ENCODE data around the gene ACTN2.

Gene ACTN2

DNA sequence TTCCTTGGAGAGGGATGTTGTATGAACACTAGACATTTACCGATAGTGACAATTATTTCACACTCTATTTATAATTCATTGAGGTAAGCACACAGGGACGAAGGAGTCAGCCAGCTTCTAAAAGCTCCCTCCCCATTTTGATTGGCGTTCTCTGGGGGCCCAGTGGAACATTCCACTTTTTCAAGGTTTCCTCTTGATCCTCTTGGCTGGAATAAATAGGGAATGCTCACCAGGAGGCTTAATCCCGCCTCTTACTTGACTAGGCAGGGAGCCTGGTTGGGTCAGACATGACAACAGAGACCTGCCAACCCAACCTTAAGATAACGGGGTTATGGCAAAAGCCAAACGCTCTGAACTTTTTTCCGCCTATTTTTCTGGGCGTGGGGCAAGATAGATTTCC, 974 bp downstream of the ACTN2 start (continued):
- TF ChIP-seq CSDC2 (CRISPR knock-in tag; IDR thresholded peaks at IDR 0.05), result no peak
- no peak for TF ChIP-seq ZFP3 (CRISPR knock-in tag; IDR thresholded peaks at IDR 0.05)
- TF ChIP-seq ZNF565 (CRISPR knock-in tag; conservative IDR thresholded peaks at IDR 0.05; ENCODE audit: low read depth), result no peak
- no peak for TF ChIP-seq ZNF8 (CRISPR knock-in tag; IDR thresholded peaks at IDR 0.05)

DNA sequence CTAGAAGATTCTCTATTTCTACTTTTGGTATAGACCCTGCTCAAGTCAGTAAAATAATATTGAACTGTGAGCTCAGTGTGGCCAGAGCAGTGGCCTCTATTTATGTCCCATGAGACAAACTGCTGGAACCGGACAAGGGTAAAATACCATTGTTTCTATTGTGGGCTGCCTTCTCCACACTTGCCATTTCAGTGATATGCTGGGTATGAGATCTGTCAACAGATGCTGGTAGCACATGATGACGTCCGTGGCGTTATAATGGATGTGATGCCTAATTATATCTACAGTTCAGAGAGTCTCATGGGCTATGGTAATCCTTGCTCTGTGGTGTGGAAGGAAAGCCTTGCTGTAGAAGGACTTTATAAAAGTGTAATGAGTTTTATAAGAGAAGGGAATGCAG, 2.4 kb downstream of the ACTN2 start:
- no peak for ATAC-seq
- TF ChIP-seq, protein P1, sequence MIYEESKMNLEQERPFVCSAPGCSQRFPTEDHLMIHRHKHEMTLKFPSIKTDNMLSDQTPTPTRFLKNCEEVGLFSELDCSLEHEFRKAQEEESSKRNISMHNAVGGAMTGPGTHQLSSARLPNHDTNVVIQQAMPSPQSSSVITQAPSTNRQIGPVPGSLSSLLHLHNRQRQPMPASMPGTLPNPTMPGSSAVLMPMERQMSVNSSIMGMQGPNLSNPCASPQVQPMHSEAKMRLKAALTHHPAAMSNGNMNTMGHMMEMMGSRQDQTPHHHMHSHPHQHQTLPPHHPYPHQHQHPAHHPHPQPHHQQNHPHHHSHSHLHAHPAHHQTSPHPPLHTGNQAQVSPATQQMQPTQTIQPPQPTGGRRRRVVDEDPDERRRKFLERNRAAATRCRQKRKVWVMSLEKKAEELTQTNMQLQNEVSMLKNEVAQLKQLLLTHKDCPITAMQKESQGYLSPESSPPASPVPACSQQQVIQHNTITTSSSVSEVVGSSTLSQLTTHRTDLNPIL (CRISPR knock-in tag; IDR thresholded peaks at IDR 0.05; ENCODE audit: low read depth), result no peak
- TF ChIP-seq, protein P2, sequence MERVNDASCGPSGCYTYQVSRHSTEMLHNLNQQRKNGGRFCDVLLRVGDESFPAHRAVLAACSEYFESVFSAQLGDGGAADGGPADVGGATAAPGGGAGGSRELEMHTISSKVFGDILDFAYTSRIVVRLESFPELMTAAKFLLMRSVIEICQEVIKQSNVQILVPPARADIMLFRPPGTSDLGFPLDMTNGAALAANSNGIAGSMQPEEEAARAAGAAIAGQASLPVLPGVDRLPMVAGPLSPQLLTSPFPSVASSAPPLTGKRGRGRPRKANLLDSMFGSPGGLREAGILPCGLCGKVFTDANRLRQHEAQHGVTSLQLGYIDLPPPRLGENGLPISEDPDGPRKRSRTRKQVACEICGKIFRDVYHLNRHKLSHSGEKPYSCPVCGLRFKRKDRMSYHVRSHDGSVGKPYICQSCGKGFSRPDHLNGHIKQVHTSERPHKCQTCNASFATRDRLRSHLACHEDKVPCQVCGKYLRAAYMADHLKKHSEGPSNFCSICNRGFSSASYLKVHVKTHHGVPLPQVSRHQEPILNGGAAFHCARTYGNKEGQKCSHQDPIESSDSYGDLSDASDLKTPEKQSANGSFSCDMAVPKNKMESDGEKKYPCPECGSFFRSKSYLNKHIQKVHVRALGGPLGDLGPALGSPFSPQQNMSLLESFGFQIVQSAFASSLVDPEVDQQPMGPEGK (CRISPR knock-in tag; IDR thresholded peaks at IDR 0.05; ENCODE audit: borderline replicate concordance), result no peak
- TF ChIP-seq BACH2 (CRISPR knock-in tag; IDR thresholded peaks at IDR 0.05; ENCODE audit: borderline replicate concordance) (no peak), ZNF70 (CRISPR knock-in tag; IDR thresholded peaks at IDR 0.05) (no peak), ISL1 (CRISPR knock-in tag; IDR thresholded peaks at IDR 0.05) (no peak), ZC3H10 (CRISPR knock-in tag; IDR thresholded peaks at IDR 0.05) (no peak)

DNA sequence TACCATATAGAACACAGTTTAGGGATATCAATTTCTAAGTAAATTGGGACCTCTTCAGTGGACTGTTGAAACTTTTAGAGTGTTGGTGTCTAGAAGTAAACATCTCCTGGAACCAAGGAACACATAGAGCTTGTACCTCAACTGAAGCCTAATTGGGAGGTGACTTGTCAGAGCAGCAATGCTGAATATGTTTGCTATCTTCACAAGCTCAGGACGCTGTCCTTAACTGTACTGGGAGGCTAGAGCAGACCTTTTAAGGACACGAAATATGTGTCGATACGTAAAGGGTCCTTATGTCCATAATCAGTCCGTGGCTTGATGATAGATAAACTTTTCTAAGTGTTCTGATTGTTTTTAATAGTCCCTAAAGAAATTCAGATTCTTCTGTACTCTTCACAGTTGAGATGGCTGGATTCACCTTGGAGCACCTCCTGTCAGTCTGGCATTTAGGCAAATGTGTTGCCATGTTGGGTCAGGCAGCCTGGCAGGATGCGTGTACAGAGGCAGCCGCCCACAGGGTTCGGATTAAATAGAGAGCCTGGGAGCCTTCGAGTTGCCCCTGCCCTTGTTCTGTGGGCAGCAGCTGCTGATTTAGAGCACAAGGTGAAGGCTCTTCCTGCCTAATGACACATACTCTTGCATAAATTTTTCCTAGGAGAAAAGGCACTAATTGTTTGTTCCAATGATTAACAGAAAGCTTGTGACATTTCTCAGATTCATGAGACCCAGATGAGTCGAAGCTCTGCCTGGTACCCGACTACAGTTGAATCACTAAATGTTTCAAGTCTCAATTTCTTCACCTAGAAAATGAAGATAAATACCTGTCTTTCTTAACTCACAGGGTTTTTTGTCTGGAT, 3.6 kb downstream of the ACTN2 start:
- ATAC-seq, result no peak
- TF ChIP-seq, protein P2 (CRISPR knock-in tag; IDR thresholded peaks at IDR 0.05; ENCODE audit: borderline replicate concordance), result no peak
- TF ChIP-seq, protein P1 (CRISPR knock-in tag; IDR thresholded peaks at IDR 0.05; ENCODE audit: low read depth), result no peak
- TF ChIP-seq ZNF8 (CRISPR knock-in tag; IDR thresholded peaks at IDR 0.05) (no peak), ZFP3 (CRISPR knock-in tag; IDR thresholded peaks at IDR 0.05) (no peak), ZFP30 (CRISPR knock-in tag; IDR thresholded peaks at IDR 0.05) (no peak), ZNF565 (CRISPR knock-in tag; conservative IDR thresholded peaks at IDR 0.05; ENCODE audit: low read depth) (no peak), GLIS3 (CRISPR knock-in tag; IDR thresholded peaks at IDR 0.05) (no peak), SNAI2 (CRISPR knock-in tag; IDR thresholded peaks at IDR 0.05) (no peak), OSR1 (CRISPR knock-in tag; IDR thresholded peaks at IDR 0.05) (no peak)
- TF ChIP-seq, protein P3, sequence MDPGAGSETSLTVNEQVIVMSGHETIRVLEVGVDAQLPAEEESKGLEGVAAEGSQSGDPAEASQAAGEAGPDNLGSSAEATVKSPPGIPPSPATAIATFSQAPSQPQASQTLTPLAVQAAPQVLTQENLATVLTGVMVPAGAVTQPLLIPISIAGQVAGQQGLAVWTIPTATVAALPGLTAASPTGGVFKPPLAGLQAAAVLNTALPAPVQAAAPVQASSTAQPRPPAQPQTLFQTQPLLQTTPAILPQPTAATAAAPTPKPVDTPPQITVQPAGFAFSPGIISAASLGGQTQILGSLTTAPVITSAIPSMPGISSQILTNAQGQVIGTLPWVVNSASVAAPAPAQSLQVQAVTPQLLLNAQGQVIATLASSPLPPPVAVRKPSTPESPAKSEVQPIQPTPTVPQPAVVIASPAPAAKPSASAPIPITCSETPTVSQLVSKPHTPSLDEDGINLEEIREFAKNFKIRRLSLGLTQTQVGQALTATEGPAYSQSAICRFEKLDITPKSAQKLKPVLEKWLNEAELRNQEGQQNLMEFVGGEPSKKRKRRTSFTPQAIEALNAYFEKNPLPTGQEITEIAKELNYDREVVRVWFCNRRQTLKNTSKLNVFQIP (CRISPR knock-in tag; IDR thresholded peaks at IDR 0.05; ENCODE audit: borderline replicate concordance, low read depth), result no peak
- TF ChIP-seq, protein P4, sequence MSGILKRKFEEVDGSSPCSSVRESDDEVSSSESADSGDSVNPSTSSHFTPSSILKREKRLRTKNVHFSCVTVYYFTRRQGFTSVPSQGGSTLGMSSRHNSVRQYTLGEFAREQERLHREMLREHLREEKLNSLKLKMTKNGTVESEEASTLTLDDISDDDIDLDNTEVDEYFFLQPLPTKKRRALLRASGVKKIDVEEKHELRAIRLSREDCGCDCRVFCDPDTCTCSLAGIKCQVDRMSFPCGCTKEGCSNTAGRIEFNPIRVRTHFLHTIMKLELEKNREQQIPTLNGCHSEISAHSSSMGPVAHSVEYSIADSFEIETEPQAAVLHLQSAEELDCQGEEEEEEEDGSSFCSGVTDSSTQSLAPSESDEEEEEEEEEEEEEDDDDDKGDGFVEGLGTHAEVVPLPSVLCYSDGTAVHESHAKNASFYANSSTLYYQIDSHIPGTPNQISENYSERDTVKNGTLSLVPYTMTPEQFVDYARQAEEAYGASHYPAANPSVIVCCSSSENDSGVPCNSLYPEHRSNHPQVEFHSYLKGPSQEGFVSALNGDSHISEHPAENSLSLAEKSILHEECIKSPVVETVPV (CRISPR knock-in tag; IDR thresholded peaks at IDR 0.05), result no peak
- TF ChIP-seq, protein P5, sequence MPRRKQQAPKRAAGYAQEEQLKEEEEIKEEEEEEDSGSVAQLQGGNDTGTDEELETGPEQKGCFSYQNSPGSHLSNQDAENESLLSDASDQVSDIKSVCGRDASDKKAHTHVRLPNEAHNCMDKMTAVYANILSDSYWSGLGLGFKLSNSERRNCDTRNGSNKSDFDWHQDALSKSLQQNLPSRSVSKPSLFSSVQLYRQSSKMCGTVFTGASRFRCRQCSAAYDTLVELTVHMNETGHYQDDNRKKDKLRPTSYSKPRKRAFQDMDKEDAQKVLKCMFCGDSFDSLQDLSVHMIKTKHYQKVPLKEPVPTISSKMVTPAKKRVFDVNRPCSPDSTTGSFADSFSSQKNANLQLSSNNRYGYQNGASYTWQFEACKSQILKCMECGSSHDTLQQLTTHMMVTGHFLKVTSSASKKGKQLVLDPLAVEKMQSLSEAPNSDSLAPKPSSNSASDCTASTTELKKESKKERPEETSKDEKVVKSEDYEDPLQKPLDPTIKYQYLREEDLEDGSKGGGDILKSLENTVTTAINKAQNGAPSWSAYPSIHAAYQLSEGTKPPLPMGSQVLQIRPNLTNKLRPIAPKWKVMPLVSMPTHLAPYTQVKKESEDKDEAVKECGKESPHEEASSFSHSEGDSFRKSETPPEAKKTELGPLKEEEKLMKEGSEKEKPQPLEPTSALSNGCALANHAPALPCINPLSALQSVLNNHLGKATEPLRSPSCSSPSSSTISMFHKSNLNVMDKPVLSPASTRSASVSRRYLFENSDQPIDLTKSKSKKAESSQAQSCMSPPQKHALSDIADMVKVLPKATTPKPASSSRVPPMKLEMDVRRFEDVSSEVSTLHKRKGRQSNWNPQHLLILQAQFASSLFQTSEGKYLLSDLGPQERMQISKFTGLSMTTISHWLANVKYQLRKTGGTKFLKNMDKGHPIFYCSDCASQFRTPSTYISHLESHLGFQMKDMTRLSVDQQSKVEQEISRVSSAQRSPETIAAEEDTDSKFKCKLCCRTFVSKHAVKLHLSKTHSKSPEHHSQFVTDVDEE (CRISPR knock-in tag; IDR thresholded peaks at IDR 0.05), result no peak
